K562 (cell line): ENCODE measurements around the gene LRP1. TPM values are rescaled to one million over a fixed set of nuclear protein-coding genes. Genes with fewer than 3 reads are reported as not detected.

Experiments
- ASH1L ChIP-seq: fragments of 450-650 bp; IDR thresholded peaks from 2 replicates; pipeline ENCODE4 v1.6.1; 2018; ENCODE audit warnings: borderline replicate concordance, mild to moderate bottlenecking, low read depth; ENCODE audit not compliant: partially characterized antibody
- ATF1 ChIP-seq, 2 experiments: fragments of 450-650 bp in 1 of 2; IDR thresholded peaks; 2 replicates each; pipeline ENCODE4 v1.6.1; 2016; ENCODE audit warnings: missing compliant biosample characterization in 1 of 2, missing genetic modification characterization in 1 of 2
- BHLHE40 ChIP-seq: IDR thresholded peaks from 2 replicates; pipeline ENCODE4 v1.6.1; 2011; ENCODE audit warnings: low read length, improper control_type of control experiment
- BMI1 ChIP-seq: fragments of 150-350 bp; IDR thresholded peaks from 2 replicates; pipeline ENCODE4 v1.6.1; 2014; ENCODE audit warnings: low read length
- CHD1 ChIP-seq: fragments of 200-600 bp; sonication (generic); IDR thresholded peaks from one replicate; pipeline ENCODE4 v1.6.1; 2012; ENCODE audit warnings: mild to moderate bottlenecking, moderate library complexity, low read length, inconsistent platforms
- CREBBP ChIP-seq: IDR thresholded peaks from one replicate; pipeline ENCODE4 v1.6.1; 2012; ENCODE audit warnings: low read depth, mild to moderate bottlenecking, control low read depth, inconsistent platforms, low read length
- DACH1 ChIP-seq: fragments of 450-650 bp; IDR thresholded peaks from 2 replicates; pipeline ENCODE4 v1.6.1; 2018; ENCODE audit not compliant: partially characterized antibody
- DNMT1 ChIP-seq: fragments of 450-650 bp; IDR thresholded peaks from 2 replicates; pipeline ENCODE4 v1.6.1; 2016; ENCODE audit warnings: antibody characterized with exemption, mild to moderate bottlenecking
- EGR1 ChIP-seq: fragments of 450-650 bp; conservative IDR thresholded peaks from 2 replicates; pipeline ENCODE4 v1.6.1; 2017; ENCODE audit warnings: mild to moderate bottlenecking
- EP400 ChIP-seq: fragments of 450-650 bp; IDR thresholded peaks from 2 replicates; pipeline ENCODE4 v1.6.1; 2017; ENCODE audit warnings: antibody characterized with exemption, mild to moderate bottlenecking, moderate library complexity
- ESRRB ChIP-seq: fragments of 250-450 bp; sonication (Bioruptor Pico); IDR thresholded peaks from 2 replicates; pipeline ENCODE4 v1.5.0; 2020; ENCODE audit warnings: mild to moderate bottlenecking, moderate library complexity, borderline replicate concordance
- FOXJ2 ChIP-seq: fragments of 200-800 bp; sonication (Bioruptor generic); IDR thresholded peaks from 2 replicates; pipeline ENCODE4 v1.6.1; 2016; ENCODE audit warnings: missing genetic modification characterization, missing compliant biosample characterization
- FOXM1 ChIP-seq, 2 experiments: fragments of 450-650 bp in 1 of 2; sonication (generic) in 1 of 2; formaldehyde crosslinking in 1 of 2; IDR thresholded peaks; 2 replicates each; pipeline versions ENCODE4 v1.6.1 to v1.9.0; 2017 to 2022; ENCODE audit warnings: low read depth in 2 of 2, mild to moderate bottlenecking in 2 of 2, missing genetic modification reagents in 1 of 2, moderate library complexity in 1 of 2
- KAT2B ChIP-seq: IDR thresholded peaks from one replicate; pipeline ENCODE4 v1.6.1; 2012; ENCODE audit warnings: low read depth, mild to moderate bottlenecking, control low read depth, inconsistent platforms, low read length, moderate library complexity
- KAT8 ChIP-seq: fragments of 450-650 bp; IDR thresholded peaks from 2 replicates; pipeline ENCODE4 v1.6.1; 2016; ENCODE audit warnings: low read depth, mild to moderate bottlenecking
- MBD2 ChIP-seq: sonication (generic); IDR thresholded peaks from 2 replicates; pipeline ENCODE4 v1.6.1; 2016; ENCODE audit warnings: low read depth, borderline replicate concordance
- MXI1 ChIP-seq: IDR thresholded peaks from 2 replicates; pipeline ENCODE4 v1.6.1; 2011; ENCODE audit warnings: low read depth, mild to moderate bottlenecking, improper control_type of control experiment, low read length
- NCOA4 ChIP-seq: fragments of 450-650 bp; IDR thresholded peaks from 2 replicates; pipeline ENCODE4 v1.6.1; 2018; ENCODE audit warnings: mild to moderate bottlenecking; ENCODE audit not compliant: partially characterized antibody
- PHB ChIP-seq: fragments of 250-450 bp; sonication (Bioruptor Pico); IDR thresholded peaks from 2 replicates; pipeline ENCODE4 v1.5.0; 2021
- POLR2B ChIP-seq: fragments of 450-650 bp; IDR thresholded peaks from 2 replicates; pipeline ENCODE4 v1.6.1; 2018; ENCODE audit warnings: low read depth; ENCODE audit not compliant: partially characterized antibody
- POLR2G ChIP-seq: fragments of 200-400 bp; formaldehyde crosslinking; IDR thresholded peaks from 2 replicates; pipeline ENCODE4 v1.6.1; 2017; ENCODE audit warnings: low read depth, mild to moderate bottlenecking, antibody characterized with exemption, low read length, moderate library complexity
- RB1 ChIP-seq: fragments of 450-650 bp; IDR thresholded peaks from 2 replicates; pipeline ENCODE4 v1.6.1; 2017; ENCODE audit warnings: low read depth, mild to moderate bottlenecking
- RCOR1 ChIP-seq, 2 experiments: IDR thresholded peaks; 2 replicates each; pipeline ENCODE4 v1.6.1; 2012; ENCODE audit warnings: low read depth in 2 of 2, low read length in 2 of 2, borderline replicate concordance in 1 of 2, improper control_type of control experiment in 1 of 2
- SMC3 ChIP-seq: conservative IDR thresholded peaks from 2 replicates; pipeline ENCODE4 v1.6.1; 2011; ENCODE audit warnings: low read depth, low read length, improper control_type of control experiment; ENCODE audit not compliant: insufficient read depth
- SP1 ChIP-seq: sonication (generic); formaldehyde crosslinking; IDR thresholded peaks from 2 replicates; pipeline ENCODE4 v1.8.1; 2022; ENCODE audit warnings: mild to moderate bottlenecking, missing genetic modification reagents
- SUPT5H ChIP-seq: fragments of 450-650 bp; IDR thresholded peaks from 2 replicates; pipeline ENCODE4 v1.6.1; 2016
- ZFX ChIP-seq: sonication (generic); formaldehyde crosslinking; IDR thresholded peaks from 2 replicates; pipeline ENCODE4 v1.8.0; 2022; ENCODE audit warnings: mild to moderate bottlenecking, missing genetic modification reagents, moderate library complexity
- polyA plus RNA-seq, 8 experiments: library from polyadenylated mRNA; depleted of rRNA in 4 of 8; stranded (reverse) in 5 of 8; unstranded in 3 of 8; fragments of >200 nt; fragmentation: Nextera tagmentation in 2 of 8; fragmentation: Illumina TruSeq in 1 of 8; extraction: Ambion mirVana in 2 of 8; extraction: Trizol in 1 of 8; gene quantifications; 2 replicates each; pipeline versions ENCODE4 v1.2.1 to v1.2.3, GENCODE V29; 2011 to 2014; ENCODE audit warnings: inconsistent platforms in 1 of 8, missing spikeins in 1 of 8
- total RNA-seq, 7 experiments: library from RNA; depleted of rRNA in 6 of 7; stranded (reverse); fragments of >200 nt in 6 of 7; fragmentation: Illumina TruSeq in 2 of 7; extraction: Trizol in 2 of 7; gene quantifications; 2 replicates each; pipeline versions ENCODE4 v1.2.1 to v1.2.3, GENCODE V29; 2011 to 2021; ENCODE audit warnings: low replicate concordance in 1 of 7
- TF ChIP-seq, protein P1 (sequence below): fragments of 250-450 bp; sonication (Bioruptor Pico); IDR thresholded peaks from 2 replicates; pipeline ENCODE4 v1.9.0; 2021; ENCODE audit warnings: mild to moderate bottlenecking
- TF ChIP-seq, protein P2 (sequence below): sonication (generic); formaldehyde crosslinking; IDR thresholded peaks from 2 replicates; pipeline ENCODE4 v1.8.1; 2023; ENCODE audit warnings: mild to moderate bottlenecking, missing genetic modification reagents

LRP1 gene
- total and polyA plus RNA-seq, 9 of the 15 experiments (the other 6 are each of a cell fraction or from before 2014, with no cell fraction given): 0.04 to 0.64 (median 0.19) TPM; not detected in 2

DNA sequence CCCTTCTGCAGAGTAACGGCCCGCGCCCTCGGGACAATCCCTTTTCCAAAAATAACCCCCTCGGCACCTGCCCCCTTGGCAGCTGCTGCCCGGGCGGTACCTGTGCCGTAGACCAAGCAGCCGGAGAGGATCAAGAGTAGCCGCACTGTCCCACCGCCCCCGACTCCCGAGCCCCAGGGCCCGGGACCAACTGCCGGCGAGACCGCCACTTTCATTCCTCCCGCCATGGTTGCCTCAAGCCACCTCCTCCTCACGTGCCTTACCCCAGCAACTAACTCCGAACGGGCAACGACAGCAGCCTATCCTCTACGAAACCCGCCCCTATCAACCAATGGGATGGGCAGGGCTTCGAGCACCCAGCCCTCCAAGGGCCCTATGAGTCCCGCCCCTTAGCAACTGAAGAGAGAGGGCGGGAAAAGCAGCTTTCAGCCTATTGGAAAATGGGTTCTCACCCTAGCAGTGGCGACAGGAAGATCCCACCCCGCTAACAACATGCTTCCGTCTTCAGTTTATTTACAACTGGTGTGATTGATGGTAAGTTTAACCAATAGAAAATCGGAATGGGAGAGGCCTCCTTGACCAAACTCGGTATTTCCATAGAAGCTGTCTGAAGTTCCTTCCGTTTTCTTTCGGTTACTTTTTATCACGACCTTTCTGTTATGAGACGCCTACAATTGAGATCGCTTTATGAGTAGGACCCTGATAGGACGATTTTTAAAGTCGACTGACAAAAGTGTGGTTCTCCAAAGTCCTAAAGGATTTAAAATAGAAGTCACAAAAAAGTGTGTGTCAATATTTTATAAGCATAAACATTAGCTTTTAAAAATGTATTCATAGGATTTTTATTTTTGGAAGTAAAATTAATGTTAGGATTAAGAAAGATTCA, 49.5 kb upstream of the LRP1 start, which contains the start of gene NEMP1 (continued):
- TF ChIP-seq CREBBP (no peak), SUPT5H (peak; percentile 91), CHD1 (peak; percentile 78), FOXM1 (IDR thresholded peaks at IDR 0.05; ENCODE audit: low read depth) (peak; percentile 84), FOXM1 (CRISPR knock-in tag; IDR thresholded peaks at IDR 0.05; ENCODE audit: low read depth) (no peak), RB1 (peak; percentile 88; the same call in 1 of the 2 replicates), KAT8 (no peak), NCOA4 (no peak), MXI1 (peak; percentile 84), BHLHE40 (peak; percentile 100), ESRRB (CRISPR knock-in tag) (no peak), POLR2G (peak; percentile 97), RCOR1 (IDR thresholded peaks at IDR 0.05; ENCODE audit: borderline replicate concordance in 1 of 2, low read depth in 2 of 2, low read length in 2 of 2) (0 out of 4 replicates have a peak, but pooled peaks of 1 of the 2 experiments have one; percentile 21), PHB (CRISPR knock-in tag) (no peak), EGR1 (peak; percentile 49), POLR2B (peak; percentile 77), ATF1 (CRISPR knock-in tag; IDR thresholded peaks at IDR 0.05) (no peak), ATF1 (tag; IDR thresholded peaks at IDR 0.05) (peak; percentile 87), BMI1 (0 out of 2 replicates have a peak, but pooled peaks have one; percentile 49), ZFX (CRISPR knock-in tag) (peak; percentile 77; the same call in 1 of the 2 replicates), SMC3 (0 out of 2 replicates have a peak, but pooled peaks have one; percentile 5), SP1 (CRISPR knock-in tag) (peak; percentile 91), DACH1 (no peak), FOXJ2 (tag) (peak; percentile 64; the same call in 1 of the 2 replicates), ASH1L (peak; percentile 94), DNMT1 (no peak), MBD2 (peak; percentile 93), EP400 (peak; percentile 89), KAT2B (no peak)
- TF ChIP-seq, protein P1, sequence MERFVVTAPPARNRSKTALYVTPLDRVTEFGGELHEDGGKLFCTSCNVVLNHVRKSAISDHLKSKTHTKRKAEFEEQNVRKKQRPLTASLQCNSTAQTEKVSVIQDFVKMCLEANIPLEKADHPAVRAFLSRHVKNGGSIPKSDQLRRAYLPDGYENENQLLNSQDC (CRISPR knock-in tag): 0 out of 2 replicates have a peak, but pooled peaks have one; percentile 9
- TF ChIP-seq, protein P2, sequence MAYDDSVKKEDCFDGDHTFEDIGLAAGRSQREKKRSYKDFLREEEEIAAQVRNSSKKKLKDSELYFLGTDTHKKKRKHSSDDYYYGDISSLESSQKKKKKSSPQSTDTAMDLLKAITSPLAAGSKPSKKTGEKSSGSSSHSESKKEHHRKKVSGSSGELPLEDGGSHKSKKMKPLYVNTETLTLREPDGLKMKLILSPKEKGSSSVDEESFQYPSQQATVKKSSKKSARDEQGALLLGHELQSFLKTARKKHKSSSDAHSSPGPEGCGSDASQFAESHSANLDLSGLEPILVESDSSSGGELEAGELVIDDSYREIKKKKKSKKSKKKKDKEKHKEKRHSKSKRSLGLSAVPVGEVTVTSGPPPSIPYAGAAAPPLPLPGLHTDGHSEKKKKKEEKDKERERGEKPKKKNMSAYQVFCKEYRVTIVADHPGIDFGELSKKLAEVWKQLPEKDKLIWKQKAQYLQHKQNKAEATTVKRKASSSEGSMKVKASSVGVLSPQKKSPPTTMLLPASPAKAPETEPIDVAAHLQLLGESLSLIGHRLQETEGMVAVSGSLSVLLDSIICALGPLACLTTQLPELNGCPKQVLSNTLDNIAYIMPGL: no peak
